BE2C (cell line): Measurements from ENCODE around the gene MTR.

Source experiments
- DNase-seq: peaks from one replicate; pipeline ENCODE4 v3.0.0-alpha.2; 2020
- H3K27me3 ChIP-seq: fragments of 250-450 bp; sonication (Bioruptor Pico); 2 replicates; pipeline ENCODE4 v1.5.1; 2020; ENCODE audit warnings: mild to moderate bottlenecking
- H3K36me3 ChIP-seq: fragments of 250-450 bp; sonication (Bioruptor Pico); 2 replicates; pipeline ENCODE4 v1.5.1; 2020; ENCODE audit warnings: mild to moderate bottlenecking
- H3K4me1 ChIP-seq: fragments of 250-450 bp; sonication (Bioruptor Pico); 2 replicates; pipeline ENCODE4 v1.5.1; 2020
- H3K4me3 ChIP-seq: 2 replicates; pipeline ENCODE4 v1.5.1; 2011; ENCODE audit warnings: low read depth, low read length
- H3K9me3 ChIP-seq: fragments of 250-450 bp; sonication (Bioruptor Pico); 2 replicates; pipeline ENCODE4 v1.5.1; 2020
- TF ChIP-seq, protein P1 (sequence below): IDR thresholded peaks from 2 replicates; pipeline ENCODE4 v1.5.1; 2012; ENCODE audit warnings: mild to moderate bottlenecking, low read depth, low read length

Gene MTR

DNA sequence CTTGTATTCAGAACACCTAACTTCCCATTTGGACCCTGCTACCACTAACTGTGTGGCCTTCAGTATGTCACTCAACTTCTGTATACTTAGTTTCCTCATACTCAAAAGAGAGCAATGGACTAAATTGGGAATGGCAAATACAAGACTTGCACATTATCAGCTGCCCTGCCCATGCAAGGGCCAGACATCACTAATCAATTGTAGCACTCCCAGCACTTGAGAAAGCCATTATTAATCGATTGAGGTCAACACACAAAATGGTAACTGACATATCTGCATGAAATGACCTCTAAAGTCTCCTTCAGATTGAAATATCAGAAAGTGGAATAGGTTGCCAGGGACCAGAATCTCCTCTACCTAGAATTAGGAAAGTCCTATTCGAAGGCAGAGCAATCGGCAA is 149.9 kb downstream of the MTR start:
- no peaks in the 10 kb centered on the region for H3K27me3 ChIP-seq
- DNase-seq, result no peak

DNA sequence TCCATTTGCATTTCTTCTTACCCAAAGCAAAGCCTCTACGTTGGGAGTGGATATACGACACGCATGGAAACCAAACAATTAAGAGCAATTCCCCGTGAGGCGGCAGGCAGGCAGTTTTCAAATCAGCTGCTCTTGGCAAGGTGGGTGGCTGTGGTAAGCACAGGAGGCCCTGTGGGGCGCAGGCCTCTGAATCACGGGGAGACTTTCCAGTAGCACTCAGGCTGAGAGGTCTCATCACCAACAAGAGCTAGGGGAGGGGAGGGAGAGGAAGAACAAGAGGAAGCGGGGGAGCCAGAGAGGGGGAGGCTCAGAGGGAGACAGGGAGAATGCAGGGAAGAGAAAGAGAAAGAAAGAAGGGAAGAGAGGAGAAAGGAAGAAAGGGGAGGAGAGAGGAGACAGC is 152.7 kb downstream of the MTR start:
- Histone ChIP-seq H3K27me3 (no peaks in the 10 kb centered on the region), H3K9me3 (no peaks in the 10 kb centered on the region), H3K4me3 (no peak overlapping the region), H3K4me1 (no peaks in the 10 kb centered on the region), H3K36me3 (no peaks in the 10 kb centered on the region)
- no peak for DNase-seq
- TF ChIP-seq, protein P1, sequence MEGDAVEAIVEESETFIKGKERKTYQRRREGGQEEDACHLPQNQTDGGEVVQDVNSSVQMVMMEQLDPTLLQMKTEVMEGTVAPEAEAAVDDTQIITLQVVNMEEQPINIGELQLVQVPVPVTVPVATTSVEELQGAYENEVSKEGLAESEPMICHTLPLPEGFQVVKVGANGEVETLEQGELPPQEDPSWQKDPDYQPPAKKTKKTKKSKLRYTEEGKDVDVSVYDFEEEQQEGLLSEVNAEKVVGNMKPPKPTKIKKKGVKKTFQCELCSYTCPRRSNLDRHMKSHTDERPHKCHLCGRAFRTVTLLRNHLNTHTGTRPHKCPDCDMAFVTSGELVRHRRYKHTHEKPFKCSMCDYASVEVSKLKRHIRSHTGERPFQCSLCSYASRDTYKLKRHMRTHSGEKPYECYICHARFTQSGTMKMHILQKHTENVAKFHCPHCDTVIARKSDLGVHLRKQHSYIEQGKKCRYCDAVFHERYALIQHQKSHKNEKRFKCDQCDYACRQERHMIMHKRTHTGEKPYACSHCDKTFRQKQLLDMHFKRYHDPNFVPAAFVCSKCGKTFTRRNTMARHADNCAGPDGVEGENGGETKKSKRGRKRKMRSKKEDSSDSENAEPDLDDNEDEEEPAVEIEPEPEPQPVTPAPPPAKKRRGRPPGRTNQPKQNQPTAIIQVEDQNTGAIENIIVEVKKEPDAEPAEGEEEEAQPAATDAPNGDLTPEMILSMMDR, result no peak

More for the DNA sequence above, 149.9 kb downstream of the MTR start:
- no peaks in the 10 kb centered on the region for H3K4me1 ChIP-seq
- H3K36me3 ChIP-seq, result no peaks in the 10 kb centered on the region
- TF ChIP-seq, protein P1, result no peak
- no peak overlapping the region for H3K4me3 ChIP-seq
- no peaks in the 10 kb centered on the region for H3K9me3 ChIP-seq

DNA sequence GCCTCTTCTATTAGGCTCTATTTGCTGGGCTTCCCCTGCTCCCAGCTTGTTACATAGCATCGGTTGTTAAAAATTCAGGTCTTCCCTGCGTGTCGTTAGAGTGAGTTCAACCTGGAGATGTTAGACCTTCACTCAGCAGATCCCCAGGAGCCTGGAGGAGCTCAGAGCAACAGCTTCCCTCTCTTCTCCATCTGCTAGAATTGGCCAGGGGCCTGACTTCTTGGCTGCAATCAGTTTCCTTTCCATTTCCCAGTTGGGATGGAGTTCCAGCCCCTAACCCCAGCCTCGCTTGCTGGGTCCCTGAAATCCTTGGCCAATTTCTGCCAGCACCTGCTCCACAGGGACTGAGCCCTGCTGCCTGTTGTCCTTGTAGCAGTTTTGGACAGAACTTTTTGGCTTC is 153.3 kb downstream of the MTR start:
- H3K4me3 ChIP-seq, result no peak overlapping the region
- no peaks in the 10 kb centered on the region for H3K27me3 ChIP-seq
- no peaks in the 10 kb centered on the region for H3K36me3 ChIP-seq
- TF ChIP-seq, protein P1, result no peak
- no peak for DNase-seq
- H3K9me3 ChIP-seq, result no peaks in the 10 kb centered on the region
- H3K4me1 ChIP-seq, result no peaks in the 10 kb centered on the region

DNA sequence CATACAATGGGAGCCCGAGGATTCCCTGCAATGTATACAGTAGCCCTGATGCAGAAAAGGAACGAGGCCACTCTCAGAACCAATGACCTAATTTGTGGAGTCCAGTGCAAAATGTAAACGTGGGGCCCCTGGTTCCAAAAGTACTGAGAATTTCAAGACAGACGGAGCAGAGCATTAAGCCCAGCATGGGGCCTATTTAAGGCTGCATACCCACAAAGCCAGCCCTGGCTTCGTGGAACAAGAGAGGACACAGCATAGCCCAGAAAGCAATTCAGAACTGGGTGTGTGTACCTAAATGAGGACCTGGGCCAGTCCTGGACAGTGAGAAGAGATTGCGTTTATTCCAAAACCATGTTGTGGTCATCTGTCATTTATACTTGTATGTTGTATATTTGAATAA is 153.9 kb downstream of the MTR start:
- no peaks in the 10 kb centered on the region for H3K4me1 ChIP-seq
- H3K4me3 ChIP-seq, result no peak overlapping the region
- no peaks in the 10 kb centered on the region for H3K27me3 ChIP-seq
- H3K36me3 ChIP-seq, result no peaks in the 10 kb centered on the region
- TF ChIP-seq, protein P1, result no peak
- DNase-seq, result no peak
- no peaks in the 10 kb centered on the region for H3K9me3 ChIP-seq

DNA sequence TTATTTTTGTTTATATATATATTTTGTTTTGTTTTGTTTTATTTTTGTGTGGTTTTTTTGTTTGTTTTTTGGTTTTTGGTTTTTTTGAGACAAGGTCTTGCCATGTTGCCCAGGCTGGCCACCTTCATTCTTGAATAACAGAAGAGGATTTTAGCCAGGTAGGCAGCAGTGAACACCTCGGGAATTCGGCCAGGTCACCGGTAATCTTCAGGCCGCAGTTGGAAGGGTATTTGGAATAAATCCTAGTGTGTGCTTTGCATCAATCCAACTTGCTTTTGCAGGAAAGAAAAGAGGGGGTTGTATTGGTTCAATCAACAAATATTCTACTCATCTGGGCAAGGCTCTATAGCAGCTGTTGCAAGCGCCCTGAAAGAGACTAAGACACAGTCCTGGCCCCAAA is 155.3 kb downstream of the MTR start:
- no peaks in the 10 kb centered on the region for H3K9me3 ChIP-seq
- TF ChIP-seq, protein P1, result no peak

DNA sequence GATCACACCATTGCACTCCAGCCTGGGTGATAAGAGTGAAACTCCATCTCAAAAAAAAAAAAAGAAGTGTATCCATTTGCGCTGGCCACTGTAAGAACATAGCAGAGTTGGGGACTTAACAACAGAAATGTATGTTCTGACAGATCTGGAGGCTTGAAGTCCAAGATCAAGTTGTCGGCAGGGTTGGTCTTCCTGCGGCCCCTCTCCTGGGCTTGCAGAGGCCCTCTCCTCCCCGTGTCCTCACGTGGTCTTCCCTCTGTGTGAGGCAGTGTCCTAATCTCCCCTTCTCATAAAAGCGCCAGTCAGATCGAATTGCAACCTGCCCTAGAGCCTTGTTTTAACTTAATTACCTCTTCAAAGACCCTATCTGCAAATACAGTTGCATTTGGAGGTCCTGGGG is 156.6 kb downstream of the MTR start:
- Histone ChIP-seq H3K9me3 (no peaks in the 10 kb centered on the region), H3K27me3 (no peaks in the 10 kb centered on the region), H3K4me3 (no peak overlapping the region), H3K36me3 (no peaks in the 10 kb centered on the region), H3K4me1 (no peaks in the 10 kb centered on the region)
- TF ChIP-seq, protein P1, result no peak
- no peak for DNase-seq

More for the DNA sequence above, 155.3 kb downstream of the MTR start:
- H3K27me3 ChIP-seq, result no peaks in the 10 kb centered on the region
- H3K4me3 ChIP-seq, result no peak overlapping the region
- no peaks in the 10 kb centered on the region for H3K36me3 ChIP-seq
- no peak for DNase-seq
- H3K4me1 ChIP-seq, result no peaks in the 10 kb centered on the region
